Choroid plexus epithelial cell (primary cell): Measurements from ENCODE around the gene QRICH2.

ENCODE experiments used
- DNase-seq: peaks from one replicate; pipeline ENCODE4 v3.0.0-alpha.2; 2010; ENCODE audit warnings: low read depth
- H3K4me3 ChIP-seq: 2 replicates; pipeline ENCODE4 v1.5.1; 2011; ENCODE audit warnings: low read depth, mild to moderate bottlenecking, control low read depth, low read length, moderate library complexity
- CTCF ChIP-seq: conservative IDR thresholded peaks from 2 replicates; pipeline ENCODE4 v1.5.1; 2011; ENCODE audit warnings: low read depth, mild to moderate bottlenecking, control low read depth, inconsistent platforms, low read length, moderate library complexity

The QRICH2 gene

GRCh38 chr17:76273445-76274111 lies 34.5 kb downstream of the QRICH2 start:
- DNase-seq, result no peak
- H3K4me3 ChIP-seq, result no peak overlapping the region
- no peak for TF ChIP-seq CTCF

- TF ChIP-seq CTCF, result no peak
- H3K4me3 ChIP-seq, result no peak overlapping the region
- DNase-seq, result no peak
Observed at GRCh38 chr17:76272541-76273444, 35.3 kb downstream of the QRICH2 start.

GRCh38 chr17:76271669-76272540 lies 36.2 kb downstream of the QRICH2 start:
- H3K4me3 ChIP-seq, result peak overlapping the region; percentile 44
- TF ChIP-seq CTCF, result peak; percentile 18

GRCh38 chr17:76270770-76271668 lies 37.1 kb downstream of the QRICH2 start:
- no peak for DNase-seq
- TF ChIP-seq CTCF, result no peak
- H3K4me3 ChIP-seq, result no peak overlapping the region

More at GRCh38 chr17:76271669-76272540, 36.2 kb downstream of the QRICH2 start:
- no peak for DNase-seq

GRCh38 chr17:76270127-76270592 lies 37.9 kb downstream of the QRICH2 start:
- TF ChIP-seq CTCF, result no peak
- DNase-seq, result no peak
- H3K4me3 ChIP-seq, result no peak overlapping the region
